ENCODE data around the gene CHD3. TPM values are rescaled to one million over a fixed set of nuclear protein-coding genes. Genes with fewer than 3 reads are reported as not detected.

The CHD3 gene
- total and polyA plus RNA-seq, 2 donors (not counting 3 experiments of a cell fraction or from before 2014, with no cell fraction given) = 102 to 185 TPM

DNA sequence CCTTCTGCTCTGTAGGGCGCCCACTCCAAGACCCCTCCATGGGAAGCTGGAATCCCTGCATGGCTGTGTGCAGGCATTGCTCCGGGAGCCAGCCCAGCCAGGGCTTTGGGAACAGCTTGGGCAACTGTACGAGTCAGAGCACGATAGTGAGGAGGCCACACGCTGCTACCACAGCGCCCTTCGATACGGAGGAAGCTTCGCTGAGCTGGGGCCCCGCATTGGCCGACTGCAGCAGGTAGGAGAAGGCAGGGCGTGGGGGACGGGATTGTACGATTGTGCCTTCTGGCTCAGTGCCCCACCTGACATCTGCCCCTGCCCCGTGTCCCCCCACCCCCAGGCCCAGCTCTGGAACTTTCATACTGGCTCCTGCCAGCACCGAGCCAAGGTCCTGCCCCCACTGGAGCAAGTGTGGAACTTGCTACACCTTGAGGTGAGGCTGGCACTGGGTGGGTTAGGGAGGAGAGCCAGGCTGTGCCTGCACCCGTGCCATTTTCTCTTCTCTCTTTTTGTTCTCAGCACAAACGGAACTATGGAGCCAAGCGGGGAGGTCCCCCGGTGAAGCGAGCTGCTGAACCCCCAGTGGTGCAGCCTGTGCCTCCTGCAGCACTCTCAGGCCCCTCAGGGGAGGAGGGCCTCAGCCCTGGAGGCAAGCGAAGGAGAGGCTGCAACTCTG lies 42.4 kb upstream of the CHD3 start:
- no peak overlapping the region for H3K4me3 ChIP-seq (replicated peaks in 1 of 3; ENCODE audit: insufficient read depth in 1 of 3, low read depth in 1 of 3, low read length in 3 of 3)
- POLR2A ChIA-PET = no interaction called here
- no peaks in the 10 kb centered on the region for H3K27me3 ChIP-seq (ENCODE audit: control insufficient read depth in 2 of 2, insufficient read depth in 2 of 2, low read length in 2 of 2)
- H2AFZ ChIP-seq (ENCODE audit: low read depth, low read length) = no peak overlapping the region
- peaks cover 6 to 35% of the 10 kb centered on the region in 2 experiments for H3K36me3 ChIP-seq (ENCODE audit: control insufficient read depth in 2 of 2, extremely low read depth in 1 of 2, insufficient read depth in 2 of 2, low read length in 2 of 2)
- BruUV-seq (replicated peaks) = no TSS peak
- TF ChIP-seq MYC (IDR thresholded peaks at IDR 0.05; ENCODE audit: low read depth, low read length) (no peak), GATA2 (IDR thresholded peaks at IDR 0.05; ENCODE audit: insufficient read depth, insufficient read length, low read depth, low read length) (no peak), POLR2A (IDR thresholded peaks at IDR 0.05; ENCODE audit: low read depth, low read length) (no peak), EZH2 (IDR thresholded peaks at IDR 0.05; ENCODE audit: borderline replicate concordance, low read depth, low read length, severe bottlenecking) (no peak), POLR2AphosphoS5 (IDR thresholded peaks at IDR 0.05; ENCODE audit: insufficient read depth, low read depth, low read length) (no peak), JUN (IDR thresholded peaks at IDR 0.05; ENCODE audit: borderline replicate concordance, insufficient read depth, insufficient read length, low read depth) (no peak)
- TF ChIP-seq, protein P1, sequence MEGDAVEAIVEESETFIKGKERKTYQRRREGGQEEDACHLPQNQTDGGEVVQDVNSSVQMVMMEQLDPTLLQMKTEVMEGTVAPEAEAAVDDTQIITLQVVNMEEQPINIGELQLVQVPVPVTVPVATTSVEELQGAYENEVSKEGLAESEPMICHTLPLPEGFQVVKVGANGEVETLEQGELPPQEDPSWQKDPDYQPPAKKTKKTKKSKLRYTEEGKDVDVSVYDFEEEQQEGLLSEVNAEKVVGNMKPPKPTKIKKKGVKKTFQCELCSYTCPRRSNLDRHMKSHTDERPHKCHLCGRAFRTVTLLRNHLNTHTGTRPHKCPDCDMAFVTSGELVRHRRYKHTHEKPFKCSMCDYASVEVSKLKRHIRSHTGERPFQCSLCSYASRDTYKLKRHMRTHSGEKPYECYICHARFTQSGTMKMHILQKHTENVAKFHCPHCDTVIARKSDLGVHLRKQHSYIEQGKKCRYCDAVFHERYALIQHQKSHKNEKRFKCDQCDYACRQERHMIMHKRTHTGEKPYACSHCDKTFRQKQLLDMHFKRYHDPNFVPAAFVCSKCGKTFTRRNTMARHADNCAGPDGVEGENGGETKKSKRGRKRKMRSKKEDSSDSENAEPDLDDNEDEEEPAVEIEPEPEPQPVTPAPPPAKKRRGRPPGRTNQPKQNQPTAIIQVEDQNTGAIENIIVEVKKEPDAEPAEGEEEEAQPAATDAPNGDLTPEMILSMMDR (IDR thresholded peaks at IDR 0.05; ENCODE audit: extremely low read depth in 1 of 2, insufficient read depth in 1 of 2, low read depth in 1 of 2, low read length in 2 of 2) = no peak
- TF ChIP-seq, protein P2, sequence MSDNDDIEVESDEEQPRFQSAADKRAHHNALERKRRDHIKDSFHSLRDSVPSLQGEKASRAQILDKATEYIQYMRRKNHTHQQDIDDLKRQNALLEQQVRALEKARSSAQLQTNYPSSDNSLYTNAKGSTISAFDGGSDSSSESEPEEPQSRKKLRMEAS (IDR thresholded peaks at IDR 0.05; ENCODE audit: insufficient read depth, insufficient read length) = no peak
- DNase-seq (ENCODE audit: low read depth, low spot score) = no peak
- H3K27ac ChIP-seq (ENCODE audit: insufficient read depth, low read depth, low read length) = no peak overlapping the region
- H3K9ac ChIP-seq (replicated peaks; ENCODE audit: extremely low read depth, insufficient read depth, low read length) = no peak overlapping the region
- H3K4me2 ChIP-seq (ENCODE audit: insufficient read depth, low read length) = no peak overlapping the region
- peaks cover 9% of the 10 kb centered on the region for H3K4me1 ChIP-seq (ENCODE audit: control insufficient read depth, extremely low read depth, insufficient read depth, low read length)
- CTCF ChIA-PET = interaction anchor here (2.4 kb wide), 1 partner anchor 12 kb away, joined by 32 read pairs; the partner anchor contains the start of gene KDM6B
- H3K9me1 ChIP-seq (replicated peaks; ENCODE audit: control insufficient read depth, extremely low read depth, insufficient read depth, low read length) = no peaks in the 10 kb centered on the region
- no peaks in the 10 kb centered on the region for H3K9me3 ChIP-seq (replicated peaks; ENCODE audit: control insufficient read depth, insufficient read depth, low read length)
- H4K20me1 ChIP-seq (replicated peaks; ENCODE audit: control insufficient read depth, extremely low read depth, insufficient read depth, low read length) = no peaks in the 10 kb centered on the region
- no peak for FAIRE-seq
- H3K79me2 ChIP-seq (ENCODE audit: control insufficient read depth, insufficient read depth, low read length) = peaks cover 10% of the 10 kb centered on the region
- intact Hi-C loops (cut with micrococcal nuclease) = loop anchor here (10.0 kb wide), 1 partner anchor 231 kb away; the partner anchor contains the start of gene FXR2
- dilution Hi-C loops (cut with MboI; ENCODE audit: extremely low pct_ligation_motif_present, low sequenced_read_pairs) = no loop called here
